Measurements from ENCODE around the gene IQCN. TPM values are rescaled to one million over a fixed set of nuclear protein-coding genes. Genes with fewer than 3 reads are reported as not detected.
"Not testable (repeated sequence)": the region's sequence is repeated elsewhere in the genome, so short reads cannot be mapped to it uniquely, and the experiment has no call there.

The IQCN gene
- total RNA-seq, 1 donor from 2014 or later, result 0.35 TPM

GRCh38 chr19:18223860-18224524 is 50.3 kb downstream of the IQCN start:
- ATAC-seq (ENCODE audit: poor library complexity), result peak; percentile 22
- DNase-seq, result peak; percentile 72
- intact Hi-C loops (cut with DNase I), result no loop called here

GRCh38 chr19:18221815-18222725 is 52.2 kb downstream of the IQCN start:
- ATAC-seq (ENCODE audit: poor library complexity) (no peak), DNase-seq (no peak)
- intact Hi-C loops (cut with DNase I), result no loop called here

- ATAC-seq (ENCODE audit: poor library complexity), result no peak
Measured at GRCh38 chr19:18220632-18221275, 53.5 kb downstream of the IQCN start.

GRCh38 chr19:18219911-18220631 is 54.2 kb downstream of the IQCN start:
- intact Hi-C loops (cut with DNase I), result no loop called here
- DNase-seq, result no peak
- ATAC-seq (ENCODE audit: poor library complexity), result no peak

More at GRCh38 chr19:18220632-18221275, 53.5 kb downstream of the IQCN start:
- no peak for DNase-seq
- intact Hi-C loops (cut with DNase I), result no loop called here

GRCh38 chr19:18218600-18218999 is 55.7 kb downstream of the IQCN start:
- intact Hi-C loops (cut with DNase I), result no loop called here
- no peak for ATAC-seq (ENCODE audit: poor library complexity)

GRCh38 chr19:18218159-18218558 is 56.1 kb downstream of the IQCN start:
- intact Hi-C loops (cut with DNase I), result no loop called here

More at GRCh38 chr19:18218600-18218999, 55.7 kb downstream of the IQCN start:
- DNase-seq, result no peak

GRCh38 chr19:18216789-18217188 is 57.5 kb downstream of the IQCN start:
- intact Hi-C loops (cut with DNase I), result no loop called here
- DNase-seq (no peak), ATAC-seq (ENCODE audit: poor library complexity) (no peak)

More at GRCh38 chr19:18218159-18218558, 56.1 kb downstream of the IQCN start:
- DNase-seq, result no peak
- no peak for ATAC-seq (ENCODE audit: poor library complexity)

- ATAC-seq (ENCODE audit: poor library complexity) (no peak), DNase-seq (no peak)
- intact Hi-C loops (cut with DNase I), result no loop called here
Measured at GRCh38 chr19:18214779-18215433, 59.3 kb downstream of the IQCN start.

GRCh38 chr19:18211683-18212082 is 62.6 kb downstream of the IQCN start:
- no peak for ATAC-seq (ENCODE audit: poor library complexity)
- no peak for DNase-seq
- intact Hi-C loops (cut with DNase I), result no loop called here

- intact Hi-C loops (cut with DNase I), result loop anchor here (2.0 to 10.0 kb wide), 3 partner anchors 43 to 202 kb away; partner anchors contain the start of gene LSM4
- ATAC-seq (ENCODE audit: poor library complexity); DNase-seq: not testable (repeated sequence)
Measured at GRCh38 chr19:18209912-18210311, 64.3 kb downstream of the IQCN start.

- intact Hi-C loops (cut with DNase I), result loop anchor here (2.0 to 10.0 kb wide), 3 partner anchors 44 to 204 kb away; partner anchors contain the start of gene LSM4
- DNase-seq (no peak), ATAC-seq (ENCODE audit: poor library complexity) (no peak)
Measured at GRCh38 chr19:18208098-18208951, 65.9 kb downstream of the IQCN start.

Small RNA genes lying within 50 kb of the gene (microRNA-seq; reads per million reads assigned to microRNA genes)
- gene MIR3188, result not detected

Other genes with a start within 250 kb of the IQCN start
- gene IL12RB1, start 187.5 kb downstream of the IQCN start, total RNA-seq, result 0.75 TPM
- gene MAST3, start 176.7 kb downstream of the IQCN start, total RNA-seq, result 4.9 TPM
- 20.8 TPM for gene PIK3R2, start 121.3 kb downstream of the IQCN start, total RNA-seq
- 23.1 TPM for gene IFI30, start 100.6 kb downstream of the IQCN start, total RNA-seq
- gene MPV17L2, start 81.2 kb downstream of the IQCN start, total RNA-seq, result 9.4 TPM
- 26.7 TPM for gene RAB3A, start 70.4 kb downstream of the IQCN start, total RNA-seq
- gene PDE4C, start 48.0 kb downstream of the IQCN start, total RNA-seq, result 1.8 TPM
- gene JUND, start 7.2 kb upstream of the IQCN start, total RNA-seq, result 107 TPM
- 103 TPM for gene LSM4, start 48.6 kb upstream of the IQCN start, total RNA-seq
- 33.6 TPM for gene PGPEP1, start 66.1 kb upstream of the IQCN start, total RNA-seq
- gene GDF15, start 111.7 kb upstream of the IQCN start, total RNA-seq, result 0.54 TPM
- 3.6 TPM for gene LRRC25, start 123.2 kb upstream of the IQCN start, total RNA-seq
- gene SSBP4, start 144.9 kb upstream of the IQCN start, total RNA-seq, result 30.4 TPM
- 26.0 TPM for gene ISYNA1, start 163.7 kb upstream of the IQCN start, total RNA-seq
- 7.5 TPM for gene ELL, start 247.6 kb upstream of the IQCN start, total RNA-seq